GM18526 (cell line): ENCODE measurements around the gene WAPL.
A peak's percentile ranks its signal among the peaks of the same experiment; 100 is the strongest.

Experiments
- POLR2A ChIP-seq: IDR thresholded peaks from 3 replicates; pipeline ENCODE4 v1.6.1; 2011; ENCODE audit not compliant: insufficient read length; ENCODE audit errors: extremely low read depth

WAPL gene

GRCh38 chr10:86390337-86391120 is 131.1 kb downstream of the WAPL start:
- TF ChIP-seq POLR2A: no peak

GRCh38 chr10:86389441-86390193 is 132.0 kb downstream of the WAPL start:
- peak; percentile 29 for TF ChIP-seq POLR2A

GRCh38 chr10:86388119-86388704 is 133.4 kb downstream of the WAPL start:
- TF ChIP-seq POLR2A: no peak

- no peak for TF ChIP-seq POLR2A
Measured at GRCh38 chr10:86387178-86387794, 134.3 kb downstream of the WAPL start.

- TF ChIP-seq POLR2A: no peak
Measured at GRCh38 chr10:86385806-86386205, 135.8 kb downstream of the WAPL start.
